Measurements from ENCODE around the gene ACYP2.
"Not testable (repeated sequence)": the region's sequence is repeated elsewhere in the genome, so short reads cannot be mapped to it uniquely, and the experiment has no call there.

ACYP2 gene

DNA sequence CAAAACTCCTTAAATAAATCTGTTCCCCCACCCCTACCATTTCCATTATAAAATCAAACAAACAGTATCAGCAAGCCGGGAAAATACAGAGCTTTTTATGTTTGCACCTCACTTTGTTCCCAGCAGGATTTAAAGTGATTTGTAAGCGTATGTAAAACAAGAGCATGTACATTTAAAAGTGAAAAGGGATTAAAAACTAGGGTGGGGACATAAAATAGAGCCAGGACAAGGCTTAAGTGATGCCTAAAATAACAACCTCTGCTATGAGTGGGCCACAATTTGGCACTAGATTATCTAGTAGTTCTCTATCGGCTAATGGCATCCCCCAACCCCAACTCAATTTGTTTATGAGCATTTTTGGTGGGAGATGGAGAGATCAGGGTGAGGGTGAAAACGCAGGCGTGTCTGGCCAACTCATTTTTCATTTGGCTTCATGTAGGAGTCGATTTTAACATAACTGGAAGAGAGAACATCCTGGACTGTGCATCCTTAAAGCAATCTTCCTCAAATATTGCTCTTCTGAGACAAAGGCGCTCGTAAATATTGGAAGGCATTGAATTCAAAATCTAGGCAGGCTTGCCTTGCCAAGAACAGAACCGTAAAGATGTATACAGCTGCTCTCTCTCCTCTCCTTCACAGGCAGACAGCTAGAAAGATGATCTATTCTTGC lies 175.1 kb downstream of the ACYP2 start:
- Histone ChIP-seq H3K9me3 (ENCODE audit: severe bottlenecking) (no peaks in the 10 kb centered on the region), H3K27me3 (ENCODE audit: insufficient read depth, low read depth, severe bottlenecking) (no peaks in the 10 kb centered on the region), H3K4me3 (ENCODE audit: low read depth, low read length) (no peak overlapping the region), H3K27ac (no peak overlapping the region), H3K36me3 (no peaks in the 10 kb centered on the region)
- TF ChIP-seq, protein P1, sequence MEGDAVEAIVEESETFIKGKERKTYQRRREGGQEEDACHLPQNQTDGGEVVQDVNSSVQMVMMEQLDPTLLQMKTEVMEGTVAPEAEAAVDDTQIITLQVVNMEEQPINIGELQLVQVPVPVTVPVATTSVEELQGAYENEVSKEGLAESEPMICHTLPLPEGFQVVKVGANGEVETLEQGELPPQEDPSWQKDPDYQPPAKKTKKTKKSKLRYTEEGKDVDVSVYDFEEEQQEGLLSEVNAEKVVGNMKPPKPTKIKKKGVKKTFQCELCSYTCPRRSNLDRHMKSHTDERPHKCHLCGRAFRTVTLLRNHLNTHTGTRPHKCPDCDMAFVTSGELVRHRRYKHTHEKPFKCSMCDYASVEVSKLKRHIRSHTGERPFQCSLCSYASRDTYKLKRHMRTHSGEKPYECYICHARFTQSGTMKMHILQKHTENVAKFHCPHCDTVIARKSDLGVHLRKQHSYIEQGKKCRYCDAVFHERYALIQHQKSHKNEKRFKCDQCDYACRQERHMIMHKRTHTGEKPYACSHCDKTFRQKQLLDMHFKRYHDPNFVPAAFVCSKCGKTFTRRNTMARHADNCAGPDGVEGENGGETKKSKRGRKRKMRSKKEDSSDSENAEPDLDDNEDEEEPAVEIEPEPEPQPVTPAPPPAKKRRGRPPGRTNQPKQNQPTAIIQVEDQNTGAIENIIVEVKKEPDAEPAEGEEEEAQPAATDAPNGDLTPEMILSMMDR (IDR thresholded peaks at IDR 0.05; ENCODE audit: low read depth, low read length), result no peak
- no peak for DNase-seq

DNA sequence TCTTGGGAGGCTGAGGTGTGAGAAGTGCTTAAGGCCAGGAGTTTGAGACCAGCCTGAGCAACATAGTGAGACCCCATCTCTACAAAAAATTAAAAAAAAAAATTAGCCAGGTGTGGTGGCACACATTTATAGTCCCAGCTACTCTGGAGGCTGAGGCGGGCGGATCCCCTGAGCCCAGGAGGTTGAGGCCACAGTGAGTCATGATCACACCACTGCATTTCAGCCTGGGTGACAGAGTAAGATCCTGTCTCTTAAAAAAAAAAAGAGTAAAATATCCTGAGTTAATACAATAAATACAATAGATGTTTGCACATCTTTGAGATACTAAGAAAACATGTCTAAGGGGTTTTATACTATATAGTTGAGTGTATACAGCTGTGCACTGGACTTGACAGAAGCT lies 179.2 kb downstream of the ACYP2 start:
- not testable (repeated sequence) for H3K27ac ChIP-seq; H3K27me3 ChIP-seq (ENCODE audit: insufficient read depth, low read depth, severe bottlenecking); H3K4me3 ChIP-seq (ENCODE audit: low read depth, low read length); H3K36me3 ChIP-seq; H3K9me3 ChIP-seq (ENCODE audit: severe bottlenecking); DNase-seq

DNA sequence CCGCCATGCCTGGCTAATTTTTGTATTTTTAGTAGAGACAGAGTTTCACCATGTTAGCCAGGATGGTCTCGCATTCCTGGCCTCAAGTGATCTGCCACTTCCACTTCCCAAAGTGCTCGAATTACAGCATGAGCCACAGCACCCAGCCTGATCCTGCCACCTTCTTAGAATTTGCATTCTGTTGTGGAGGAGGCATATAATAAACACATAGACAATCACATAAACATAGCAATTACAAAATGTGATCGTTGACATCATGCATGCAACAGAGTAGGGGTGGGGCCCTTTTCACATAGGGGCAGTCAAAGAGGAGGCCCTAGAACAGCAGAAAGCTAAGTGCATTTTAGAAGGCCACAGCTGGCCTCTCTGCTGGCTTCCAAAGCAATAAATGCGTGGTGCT lies 180.5 kb downstream of the ACYP2 start:
- DNase-seq, result no peak
- TF ChIP-seq, protein P1 (IDR thresholded peaks at IDR 0.05; ENCODE audit: low read depth, low read length), result no peak
- Histone ChIP-seq H3K36me3 (no peaks in the 10 kb centered on the region), H3K9me3 (ENCODE audit: severe bottlenecking) (no peaks in the 10 kb centered on the region), H3K27me3 (ENCODE audit: insufficient read depth, low read depth, severe bottlenecking) (no peaks in the 10 kb centered on the region), H3K4me3 (ENCODE audit: low read depth, low read length) (no peak overlapping the region), H3K27ac (no peak overlapping the region)

DNA sequence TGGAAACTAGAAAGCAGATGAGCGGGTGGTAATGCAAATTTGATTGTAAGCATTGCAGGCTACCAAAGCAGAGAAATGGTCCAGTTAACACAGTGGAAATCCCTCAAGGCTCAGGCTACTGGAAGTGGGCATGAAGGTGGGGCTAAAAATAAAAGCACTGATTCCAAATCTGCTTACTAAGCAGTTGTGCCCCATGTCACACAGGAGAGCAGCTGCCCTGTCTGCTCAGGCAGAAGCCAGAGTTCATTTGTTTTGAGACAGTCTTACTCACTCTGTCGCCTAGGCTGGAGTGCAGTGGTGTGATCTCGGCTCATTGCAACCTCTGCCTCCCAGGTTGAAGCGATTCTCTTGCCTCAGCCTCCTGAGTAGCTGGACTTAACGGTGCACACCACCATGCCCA lies 183.1 kb downstream of the ACYP2 start:
- Histone ChIP-seq H3K4me3 (ENCODE audit: low read depth, low read length) (no peak overlapping the region), H3K36me3 (no peaks in the 10 kb centered on the region), H3K27ac (no peak overlapping the region), H3K9me3 (ENCODE audit: severe bottlenecking) (no peaks in the 10 kb centered on the region), H3K27me3 (ENCODE audit: insufficient read depth, low read depth, severe bottlenecking) (no peaks in the 10 kb centered on the region)
- DNase-seq, result no peak
- TF ChIP-seq, protein P1 (IDR thresholded peaks at IDR 0.05; ENCODE audit: low read depth, low read length), result no peak

DNA sequence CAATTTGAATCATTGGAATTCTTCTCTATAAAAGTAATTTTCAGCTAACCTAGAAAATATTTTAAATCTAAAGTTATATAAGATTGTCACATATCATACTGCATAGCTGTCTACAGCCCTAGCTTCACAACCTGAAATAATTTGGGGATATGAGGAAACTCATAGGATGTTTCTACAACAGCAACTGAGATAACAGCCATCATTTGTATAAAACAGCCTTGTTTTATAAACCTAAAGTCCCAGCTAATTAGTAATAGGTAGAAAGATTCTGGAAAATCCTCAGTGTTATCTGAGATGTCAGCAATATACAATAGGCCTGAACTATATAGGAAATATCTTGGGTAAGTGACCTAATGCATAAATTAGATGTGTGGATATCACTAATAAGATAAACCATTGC lies 188.2 kb downstream of the ACYP2 start:
- Histone ChIP-seq H3K36me3 (no peaks in the 10 kb centered on the region), H3K27me3 (ENCODE audit: insufficient read depth, low read depth, severe bottlenecking) (no peaks in the 10 kb centered on the region), H3K9me3 (ENCODE audit: severe bottlenecking) (no peaks in the 10 kb centered on the region), H3K4me3 (ENCODE audit: low read depth, low read length) (no peak overlapping the region), H3K27ac (no peak overlapping the region)
- no peak for DNase-seq
- TF ChIP-seq, protein P1 (IDR thresholded peaks at IDR 0.05; ENCODE audit: low read depth, low read length), result no peak

DNA sequence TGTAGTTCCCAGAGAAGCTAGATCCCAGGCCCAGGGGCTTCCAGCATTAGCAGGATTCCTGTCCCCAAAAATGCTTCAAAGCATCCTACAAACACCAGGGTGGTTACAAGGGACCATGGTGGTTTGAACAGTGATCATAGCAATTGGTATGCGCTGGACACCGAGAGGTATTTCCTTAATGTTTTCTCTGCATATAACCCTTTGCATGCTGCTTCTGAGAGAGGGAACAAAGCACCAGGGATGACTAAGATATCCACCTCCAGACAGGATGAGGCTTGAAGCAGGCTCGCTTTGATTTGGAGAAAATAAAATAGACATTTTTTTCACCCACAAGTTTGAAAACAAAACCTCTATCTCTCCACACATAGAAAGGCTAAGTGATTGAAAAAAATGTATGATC lies 191.1 kb downstream of the ACYP2 start:
- H3K9me3 ChIP-seq (ENCODE audit: severe bottlenecking), result no peaks in the 10 kb centered on the region
- H3K27me3 ChIP-seq (ENCODE audit: insufficient read depth, low read depth, severe bottlenecking), result no peaks in the 10 kb centered on the region
- no peak overlapping the region for H3K27ac ChIP-seq
- H3K4me3 ChIP-seq (ENCODE audit: low read depth, low read length), result no peak overlapping the region
- H3K36me3 ChIP-seq, result no peaks in the 10 kb centered on the region
- no peak for DNase-seq
- TF ChIP-seq, protein P1 (IDR thresholded peaks at IDR 0.05; ENCODE audit: low read depth, low read length), result no peak

Measured in WERI-Rb-1 (cell line).